GM19023 (cell line): ENCODE measurements around the gene CELA3B.
A peak's percentile ranks its signal among the peaks of the same experiment; 100 is the strongest.
"Not testable (repeated sequence)": the region's sequence is repeated elsewhere in the genome, so short reads cannot be mapped to it uniquely, and the experiment has no call there.

ENCODE experiments used
- ATAC-seq: cut with Tn5 transposase; IDR thresholded peaks from one replicate; pipeline ENCODE4 v1.9.1; 2021; ENCODE audit warnings: mild to moderate bottlenecking, moderate library complexity; ENCODE audit not compliant: unreplicated experiment

CELA3B gene

GRCh38 chr1:21976703-21977239 is at the start of gene CELA3B:
CELA3B (plus strand) TSS chr1:21977022; CDS start chr1:21977040, 18 bp downstream.
- ATAC-seq = not testable (repeated sequence)

GRCh38 chr1:21927533-21928237 is 49.1 kb upstream of the CELA3B start:
- ATAC-seq = no peak

- ATAC-seq = no peak
Observed at GRCh38 chr1:21930080-21930571, 46.7 kb upstream of the CELA3B start.

GRCh38 chr1:21930629-21931170 is 46.1 kb upstream of the CELA3B start:
- no peak for ATAC-seq

- no peak for ATAC-seq
Observed at GRCh38 chr1:21931171-21932093, 45.4 kb upstream of the CELA3B start.

- no peak for ATAC-seq
Observed at GRCh38 chr1:21932127-21932526, 44.7 kb upstream of the CELA3B start.

- no peak for ATAC-seq
Observed at GRCh38 chr1:21933397-21934248, 43.2 kb upstream of the CELA3B start.

GRCh38 chr1:21935393-21935804 is 41.4 kb upstream of the CELA3B start:
- ATAC-seq = no peak

- no peak for ATAC-seq
Observed at GRCh38 chr1:21935891-21936365, 40.9 kb upstream of the CELA3B start.

GRCh38 chr1:21936366-21937031 is 40.3 kb upstream of the CELA3B start:
- ATAC-seq = peak; percentile 7

- no peak for ATAC-seq
Observed at GRCh38 chr1:21937034-21937371, 39.8 kb upstream of the CELA3B start, which contains the start of gene HSPG2. HSPG2 (minus strand) TSS chr1:21937310; CDS start chr1:21937217, 93 bp downstream.

GRCh38 chr1:21937372-21938121 is 39.3 kb upstream of the CELA3B start:
- ATAC-seq = peak; percentile 68

GRCh38 chr1:21938732-21939538 is 37.9 kb upstream of the CELA3B start:
- no peak for ATAC-seq

GRCh38 chr1:21939650-21940374 is 37.0 kb upstream of the CELA3B start:
- ATAC-seq = no peak

- ATAC-seq = no peak
Observed at GRCh38 chr1:21940492-21940891, 36.3 kb upstream of the CELA3B start.

- no peak for ATAC-seq
Observed at GRCh38 chr1:21941370-21941769, 35.5 kb upstream of the CELA3B start.

GRCh38 chr1:21942464-21942863 is 34.4 kb upstream of the CELA3B start:
- no peak for ATAC-seq
